HG02588 (cell line): ENCODE results near the gene DNER.

ENCODE experiments used
- ATAC-seq: cut with Tn5 transposase; IDR thresholded peaks from one replicate; pipeline ENCODE4 v1.9.1; 2021; ENCODE audit warnings: mild to moderate bottlenecking, moderate library complexity; ENCODE audit not compliant: unreplicated experiment

The DNER gene

DNA sequence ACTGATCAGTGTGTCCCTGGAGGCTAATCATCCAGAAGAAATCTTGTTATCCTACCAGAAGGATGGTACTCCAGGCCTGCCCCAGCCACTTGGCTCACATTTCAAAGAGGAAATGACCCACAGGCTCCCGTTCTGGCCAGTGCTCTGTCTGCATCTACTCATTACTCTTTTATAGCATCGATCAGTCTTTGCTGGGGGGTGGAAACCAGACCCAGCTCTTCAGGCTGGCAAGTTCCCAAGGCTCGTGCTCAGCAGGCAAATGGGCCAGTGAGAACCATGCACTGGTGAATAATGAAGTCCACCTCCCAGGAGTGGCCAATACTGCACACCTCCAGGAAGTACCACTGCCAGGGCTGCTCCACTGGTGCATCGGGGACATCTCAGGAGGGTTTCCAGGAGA is 38.8 kb downstream of the DNER start:
- ATAC-seq: no peak

DNA sequence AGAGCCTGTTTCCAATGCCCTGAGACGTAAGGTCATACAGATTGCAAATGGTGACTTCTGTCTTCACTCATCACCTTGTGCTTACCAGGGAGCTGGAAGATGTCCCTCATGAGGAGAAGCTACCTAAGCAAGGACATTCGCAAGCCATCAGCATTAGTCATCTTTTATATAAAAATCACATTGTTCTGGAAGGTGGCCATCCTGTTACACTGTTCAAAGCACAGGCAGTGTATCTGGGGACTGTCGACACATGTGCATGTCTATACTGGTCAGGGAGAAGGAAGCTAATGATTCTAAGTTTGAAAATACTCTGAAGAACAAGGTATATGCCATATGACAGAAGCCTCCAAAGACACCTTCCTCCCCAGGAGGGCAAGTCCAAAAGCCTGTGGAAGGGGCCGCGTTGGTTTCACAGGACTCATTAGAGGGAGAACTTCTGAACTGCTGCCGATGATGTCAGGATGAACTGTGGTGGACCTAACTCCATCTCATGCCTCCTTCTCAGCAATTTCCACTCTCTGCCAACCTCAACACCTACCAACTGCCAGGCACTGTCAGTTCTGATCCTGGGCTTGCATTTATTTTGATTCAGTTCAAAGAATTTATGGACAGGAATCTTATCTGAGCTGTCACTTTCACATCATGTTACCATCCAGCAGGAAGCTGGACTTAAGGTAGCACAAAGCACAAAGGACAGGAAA is 39.4 kb downstream of the DNER start:
- ATAC-seq: no peak

DNA sequence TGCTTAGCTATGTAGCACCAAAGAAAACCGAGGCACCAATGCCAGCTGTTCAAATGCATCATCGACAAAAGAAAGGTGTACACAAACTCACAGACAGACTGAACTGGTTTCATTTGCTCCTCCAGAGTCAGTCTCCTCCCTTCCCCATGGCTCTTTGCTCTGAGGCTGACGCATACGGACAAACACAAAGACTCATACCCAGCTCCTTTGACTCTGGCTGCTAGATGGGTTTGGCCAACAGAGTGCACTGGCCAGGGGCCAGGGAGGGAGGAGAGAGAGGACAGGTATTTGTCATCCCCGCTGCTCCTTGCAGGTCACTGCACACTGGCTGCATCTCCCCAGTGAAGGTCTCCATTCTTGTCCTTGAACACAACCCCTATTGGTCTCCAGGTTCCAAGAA is 40.7 kb downstream of the DNER start:
- ATAC-seq: no peak

DNA sequence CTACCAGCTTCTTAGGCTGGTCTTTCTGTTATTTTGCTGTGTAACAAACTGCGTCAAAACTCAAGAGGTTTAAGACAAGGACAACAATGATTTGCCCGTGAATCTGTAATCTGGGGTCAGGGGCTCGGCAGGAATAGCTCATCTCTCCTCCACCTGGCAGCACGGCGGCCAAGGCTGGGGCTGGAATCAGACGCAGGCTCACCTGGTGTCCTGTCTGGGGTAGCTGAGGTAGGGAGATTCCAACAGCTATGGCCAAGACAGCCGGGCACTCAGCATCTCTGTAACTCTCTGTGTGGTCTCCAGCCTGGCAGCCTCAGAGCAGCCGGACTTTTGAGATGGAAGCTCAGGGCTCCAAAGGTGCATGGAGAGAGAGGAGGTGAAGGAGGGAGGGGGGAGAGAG is 42.3 kb downstream of the DNER start:
- no peak for ATAC-seq

DNA sequence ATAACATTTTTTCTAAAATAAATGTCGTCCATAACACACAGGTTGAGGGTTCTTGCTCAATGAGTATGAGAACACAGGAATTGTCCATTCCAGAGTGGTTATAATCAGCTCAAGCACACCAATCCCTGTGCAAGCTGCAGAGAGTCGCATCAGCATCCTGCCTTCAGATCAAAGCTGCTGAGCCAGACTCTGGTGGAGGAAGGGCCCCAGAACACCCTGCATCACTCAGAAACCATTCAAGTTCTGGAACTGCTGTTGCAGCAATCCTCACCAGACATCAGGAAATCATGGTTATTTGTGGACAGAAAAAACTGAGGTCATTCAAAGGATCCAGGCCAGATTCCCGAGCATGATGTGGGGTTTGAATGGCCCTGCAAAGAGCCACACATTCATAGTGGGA is 44.5 kb downstream of the DNER start:
- ATAC-seq: no peak

DNA sequence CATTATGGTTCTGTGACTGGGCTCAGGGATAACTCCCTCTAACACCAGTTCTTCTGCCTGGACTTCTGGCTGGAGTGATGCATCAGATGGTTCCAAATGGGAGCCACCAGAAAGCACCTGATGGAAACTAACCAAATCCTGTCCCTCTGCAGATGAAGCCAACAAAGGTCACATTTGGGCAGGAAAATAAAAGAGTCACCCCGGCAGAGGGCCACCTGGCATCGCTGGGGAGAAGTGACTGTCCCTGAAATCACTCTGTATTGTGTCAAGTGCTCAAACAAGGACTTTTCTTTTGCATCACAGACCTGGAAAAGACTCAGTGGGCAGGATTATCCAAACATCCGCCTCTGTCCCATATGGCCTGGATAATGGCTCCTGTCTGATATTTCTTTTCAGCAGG is 47.5 kb downstream of the DNER start:
- ATAC-seq: no peak

DNA sequence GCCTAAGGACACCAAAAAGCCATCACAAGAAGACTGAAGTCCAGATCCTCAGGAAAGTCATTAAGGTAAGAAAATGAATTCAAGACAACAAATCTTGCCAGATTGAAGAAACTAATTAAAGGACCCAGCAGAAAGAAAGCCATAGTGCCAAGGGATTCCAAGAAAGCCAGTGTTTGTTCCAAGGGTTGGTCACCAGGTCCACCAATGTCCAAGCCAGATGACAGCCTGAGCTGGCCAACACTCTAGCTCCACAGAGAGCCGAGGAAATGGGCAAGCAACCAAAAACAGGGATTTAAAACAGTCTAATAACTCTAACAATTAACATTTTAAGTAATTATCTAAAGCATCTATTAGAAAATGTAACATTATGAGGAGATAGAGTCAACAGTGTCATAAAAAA is 49.2 kb downstream of the DNER start:
- ATAC-seq: no peak

DNA sequence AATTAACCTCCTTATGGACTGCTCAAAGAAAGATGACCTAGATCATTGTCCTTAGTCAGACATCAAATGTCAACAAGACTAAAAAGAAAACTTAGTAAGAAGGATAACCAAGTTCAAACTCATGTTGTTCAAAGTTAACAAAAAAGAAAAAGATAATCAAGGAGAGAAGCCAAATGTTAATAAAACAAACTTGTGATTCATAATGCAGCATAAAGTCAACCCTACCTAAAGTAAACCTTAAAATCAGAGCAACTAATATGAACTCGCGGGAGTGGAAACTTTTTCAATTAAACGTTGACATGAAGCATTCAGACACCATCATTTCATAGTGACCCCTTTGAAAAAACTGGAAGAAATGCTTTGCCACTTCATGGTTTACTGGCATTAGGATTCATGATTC is 52.9 kb downstream of the DNER start:
- ATAC-seq: no peak

DNA sequence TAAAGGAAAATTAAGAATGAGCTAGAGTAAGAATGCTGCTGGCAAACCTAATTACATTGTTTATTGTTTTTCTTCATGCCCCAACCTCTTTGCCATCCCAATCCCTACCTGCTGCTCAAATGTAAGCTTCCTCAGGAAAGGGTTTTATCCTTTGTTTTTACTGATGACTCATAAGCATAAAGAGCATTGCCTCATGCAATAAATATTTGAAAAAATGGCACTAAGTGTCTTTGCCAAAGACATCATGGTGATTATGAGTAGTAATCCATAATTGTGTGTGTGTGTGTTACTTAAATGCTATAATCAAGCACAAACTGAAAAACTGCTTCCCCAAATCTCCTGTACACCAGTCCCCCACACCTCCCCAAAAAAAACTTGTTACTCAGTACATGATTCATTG is 53.4 kb downstream of the DNER start:
- ATAC-seq: no peak

DNA sequence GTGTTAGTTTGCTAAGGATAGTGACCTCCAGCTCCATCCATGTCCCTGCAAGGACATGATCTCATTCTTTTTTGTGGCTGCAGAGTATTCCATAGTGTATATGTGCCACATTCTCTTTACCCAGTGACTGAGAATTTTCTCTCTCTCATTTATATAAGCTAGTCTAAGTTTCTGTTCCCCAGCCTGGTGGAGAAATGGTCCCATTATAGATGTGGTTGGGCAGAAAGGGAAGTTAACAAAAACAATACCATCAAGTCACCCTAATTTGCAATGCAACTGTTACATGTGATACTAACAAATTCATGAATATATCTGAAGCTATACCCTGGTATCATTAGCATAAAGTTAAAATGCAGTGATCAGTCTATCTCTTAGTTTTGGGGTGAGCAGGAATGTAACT is 54.0 kb downstream of the DNER start:
- ATAC-seq: no peak

DNA sequence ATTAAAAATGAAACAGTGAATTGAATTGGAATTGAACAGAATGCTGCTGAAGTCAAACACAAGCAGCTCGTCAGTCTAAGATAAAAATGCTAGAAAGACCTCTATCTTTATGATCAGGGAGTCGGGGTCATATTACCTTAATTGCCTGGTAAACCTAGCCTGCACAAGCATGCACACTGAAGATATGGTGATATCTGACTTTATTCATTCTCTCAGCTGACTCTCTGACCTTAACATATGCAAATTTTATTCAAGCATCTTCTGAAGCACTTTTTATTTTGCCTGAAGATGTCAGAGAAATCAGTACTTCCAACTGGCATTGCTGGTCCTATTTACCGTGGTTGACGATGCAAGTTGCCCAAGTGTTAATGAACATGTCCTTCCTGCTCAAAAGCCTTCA is 56.4 kb downstream of the DNER start:
- no peak for ATAC-seq

DNA sequence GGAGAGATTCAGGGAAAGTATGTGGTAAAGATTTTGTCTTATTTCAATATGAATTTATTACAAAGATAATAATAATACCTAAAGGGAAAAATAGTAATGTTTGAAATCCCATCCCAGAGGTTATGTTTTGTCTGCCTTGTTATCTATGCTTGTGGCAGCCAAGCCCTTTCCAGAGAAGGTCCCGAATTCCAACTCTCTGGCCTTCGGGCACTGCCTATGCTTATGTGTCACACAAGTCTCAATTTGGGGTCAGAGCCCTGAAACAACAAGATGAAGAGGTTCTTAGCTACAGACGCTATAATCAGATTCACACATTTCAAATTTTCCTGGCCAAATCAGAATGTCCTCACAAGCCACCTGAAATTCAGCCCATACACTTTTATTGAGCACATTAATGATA is 59.9 kb downstream of the DNER start:
- no peak for ATAC-seq

DNA sequence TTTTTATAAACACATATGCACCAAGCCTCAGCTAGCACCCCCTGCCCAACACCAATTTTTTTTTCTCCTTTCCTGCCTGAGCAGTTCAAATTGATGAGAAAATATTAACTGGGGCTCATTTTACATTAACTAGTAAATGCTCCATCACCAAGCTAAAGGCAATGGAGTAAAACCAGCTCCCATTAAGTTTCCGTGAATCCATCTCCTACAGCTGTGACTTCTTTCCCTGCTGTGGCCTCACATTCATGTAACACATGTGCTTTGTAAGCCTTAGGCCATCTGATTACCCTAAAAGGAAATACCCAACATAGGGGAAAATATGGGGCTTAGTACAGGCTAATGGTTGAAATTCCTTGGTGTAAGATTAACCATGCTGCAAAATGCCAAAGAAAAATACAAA is 60.8 kb downstream of the DNER start:
- ATAC-seq: no peak

DNA sequence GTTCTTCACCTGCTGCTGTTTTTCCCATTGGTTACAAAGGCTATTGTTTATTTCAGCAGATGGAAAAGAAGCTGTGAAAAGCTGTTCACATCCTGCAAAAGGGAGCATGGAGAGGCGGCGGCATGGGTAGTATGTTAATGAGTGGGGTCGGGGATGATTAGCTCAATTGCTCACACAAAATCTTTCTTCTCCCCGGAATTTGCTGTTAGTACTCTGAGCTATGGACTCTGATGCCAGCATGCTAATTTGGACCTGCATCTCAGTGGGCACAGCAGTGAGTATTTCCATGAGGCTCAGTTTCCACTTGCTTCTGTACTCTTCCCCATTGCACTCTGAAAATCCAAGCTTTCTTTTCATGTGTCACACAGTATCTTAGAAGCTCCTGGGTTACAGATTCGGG is 61.6 kb downstream of the DNER start:
- no peak for ATAC-seq

DNA sequence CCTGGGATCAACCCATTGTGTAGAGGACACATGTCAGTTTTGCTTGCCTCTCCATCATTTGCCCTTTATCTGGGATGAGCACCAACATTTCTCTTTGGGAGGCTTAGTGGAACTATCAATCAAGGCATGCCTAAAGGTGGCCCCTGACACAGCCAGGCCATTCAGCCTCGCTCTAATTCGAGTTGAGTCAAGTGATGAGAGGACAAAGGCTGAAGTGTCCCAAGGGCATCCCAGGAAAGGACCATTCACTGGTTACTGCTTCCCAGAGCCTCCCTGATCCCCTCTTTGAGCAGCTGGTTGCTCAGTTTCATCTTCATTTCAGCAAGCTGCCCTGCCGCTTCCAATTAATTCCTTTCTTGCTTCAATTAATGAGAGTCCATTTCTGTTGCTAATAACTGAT is 63.5 kb downstream of the DNER start:
- no peak for ATAC-seq

DNA sequence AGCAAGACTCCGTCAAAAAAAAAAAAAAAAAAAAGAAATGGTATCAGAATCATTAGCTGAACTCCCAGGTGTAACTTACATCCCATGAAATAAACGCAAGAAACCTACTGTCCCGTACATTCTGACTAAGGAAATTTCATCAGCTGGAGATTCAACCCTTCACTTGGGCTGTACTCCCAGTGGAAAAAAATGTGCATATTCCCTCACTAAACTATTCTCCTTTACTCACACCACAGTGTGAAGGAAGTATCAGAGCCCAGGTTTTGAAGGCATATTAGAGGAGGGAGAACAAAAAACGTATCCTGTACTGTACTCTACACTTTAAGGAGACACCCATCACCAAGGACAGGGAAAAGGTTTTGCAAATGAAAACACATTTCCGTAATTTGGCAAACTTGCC is 64.3 kb downstream of the DNER start:
- ATAC-seq: no peak

DNA sequence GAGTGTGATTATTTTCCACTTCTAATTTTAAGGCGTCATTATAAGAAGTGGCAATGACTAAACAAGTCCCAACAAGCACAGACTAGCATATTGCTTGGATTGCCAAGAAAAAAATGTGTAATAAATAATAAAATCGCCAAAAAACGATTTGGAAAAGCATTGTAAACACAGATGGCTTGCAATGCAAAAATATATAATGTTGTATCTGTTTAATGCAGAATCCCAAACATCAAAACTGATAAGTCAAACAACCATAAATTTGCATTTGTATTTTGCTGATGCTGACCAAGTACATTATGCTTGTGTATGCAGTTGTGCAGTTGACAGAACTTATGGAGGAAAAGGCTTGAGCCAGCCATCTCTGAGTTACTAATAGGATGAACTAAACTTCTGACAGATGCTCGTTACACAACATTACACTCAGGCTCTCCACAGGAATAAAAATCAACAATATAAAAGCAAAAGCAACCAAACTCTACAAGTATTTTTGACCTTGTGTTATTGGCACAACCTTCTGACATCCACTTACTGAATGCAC is 68.1 kb downstream of the DNER start:
- no peak for ATAC-seq

DNA sequence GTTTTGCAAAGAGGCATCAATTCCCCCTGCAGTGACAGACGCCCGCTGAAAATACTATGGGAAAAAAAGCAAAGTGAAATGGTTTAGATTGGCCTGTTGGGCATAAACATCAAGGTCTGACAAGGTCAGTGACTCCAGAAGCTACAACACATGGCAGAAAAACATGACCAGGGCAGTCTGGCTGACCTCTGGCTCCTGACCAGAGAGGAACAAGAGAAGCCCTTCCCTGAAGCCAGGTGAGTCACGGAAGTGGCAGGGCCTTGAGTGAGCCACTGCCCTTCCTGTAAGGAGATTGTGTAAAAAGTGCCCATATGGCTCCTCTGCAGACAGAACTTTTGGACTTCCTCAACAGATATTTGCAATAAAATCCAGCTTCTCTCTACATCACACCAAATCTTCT is 72.0 kb downstream of the DNER start:
- no peak for ATAC-seq

DNA sequence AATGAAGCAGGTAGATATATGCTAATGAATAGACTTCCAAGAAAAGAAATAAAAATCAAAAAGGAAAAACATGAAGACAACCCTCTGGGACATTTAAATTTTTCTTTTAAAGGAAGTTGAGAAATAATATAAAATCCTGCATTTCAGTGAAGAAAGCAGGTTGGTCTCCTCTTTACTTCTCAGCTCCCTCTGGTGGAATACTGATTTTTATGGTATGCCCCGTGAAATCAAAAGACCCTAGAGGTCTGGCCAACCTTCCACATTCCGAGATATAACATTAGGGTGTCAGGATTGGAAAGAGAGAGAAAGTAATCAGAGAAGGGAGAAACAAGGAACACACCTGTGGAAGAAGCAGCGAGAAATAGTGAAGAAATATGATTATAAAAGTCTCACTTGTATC is 72.7 kb downstream of the DNER start:
- ATAC-seq: no peak

DNA sequence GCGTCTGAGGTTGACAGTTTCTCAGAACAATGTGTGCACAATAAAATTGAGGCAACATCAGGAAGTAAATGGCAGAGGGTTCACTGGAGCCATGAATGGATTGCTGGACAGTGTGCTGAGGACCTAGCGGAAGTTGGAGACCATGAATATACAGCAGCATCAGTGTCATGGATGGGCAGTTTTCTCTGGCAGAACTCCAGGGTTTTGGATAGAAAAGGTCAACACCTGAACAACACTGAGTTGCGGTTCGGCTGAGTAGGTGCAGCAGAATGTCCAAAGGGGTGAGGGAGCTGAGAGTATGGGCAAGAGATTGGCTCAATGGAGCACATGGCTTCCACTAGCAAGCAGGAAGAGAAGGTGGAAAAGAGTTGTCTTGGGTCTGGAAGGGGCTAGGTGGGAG is 73.7 kb downstream of the DNER start:
- ATAC-seq: no peak

DNA sequence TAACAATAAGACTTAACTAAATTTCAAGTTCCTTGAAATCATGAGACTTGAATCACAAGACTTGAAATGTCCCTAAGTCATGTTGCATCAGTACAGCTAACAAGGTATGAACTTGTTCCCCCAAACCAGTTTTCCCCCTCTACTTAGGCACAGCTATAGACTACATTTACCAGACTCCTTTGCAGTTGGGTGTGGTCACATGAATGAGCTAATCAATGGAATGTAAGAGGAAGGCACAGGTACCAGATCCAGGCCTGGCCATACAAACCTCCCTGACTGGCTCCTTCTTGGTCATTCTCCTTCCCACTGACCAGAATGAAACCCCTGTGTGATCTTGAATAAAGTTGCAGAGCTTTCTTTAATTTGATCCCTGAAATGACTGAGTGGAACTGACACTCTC is 77.8 kb downstream of the DNER start:
- no peak for ATAC-seq

DNA sequence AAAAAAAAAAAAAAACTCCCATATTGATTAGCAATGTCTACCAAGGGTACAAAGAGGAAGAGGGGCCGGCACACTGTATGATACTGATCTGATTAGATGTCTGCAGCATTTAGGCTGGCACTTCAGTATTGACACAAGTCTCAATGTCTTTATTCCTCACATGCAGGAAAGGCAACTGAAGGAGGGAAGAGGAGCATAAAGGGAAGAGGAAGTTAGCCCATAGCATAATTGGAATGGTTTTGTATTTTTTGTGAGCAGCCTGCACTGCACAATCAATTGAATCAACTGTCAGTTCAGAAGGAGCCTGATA is 79.0 kb downstream of the DNER start:
- ATAC-seq: no peak

DNA sequence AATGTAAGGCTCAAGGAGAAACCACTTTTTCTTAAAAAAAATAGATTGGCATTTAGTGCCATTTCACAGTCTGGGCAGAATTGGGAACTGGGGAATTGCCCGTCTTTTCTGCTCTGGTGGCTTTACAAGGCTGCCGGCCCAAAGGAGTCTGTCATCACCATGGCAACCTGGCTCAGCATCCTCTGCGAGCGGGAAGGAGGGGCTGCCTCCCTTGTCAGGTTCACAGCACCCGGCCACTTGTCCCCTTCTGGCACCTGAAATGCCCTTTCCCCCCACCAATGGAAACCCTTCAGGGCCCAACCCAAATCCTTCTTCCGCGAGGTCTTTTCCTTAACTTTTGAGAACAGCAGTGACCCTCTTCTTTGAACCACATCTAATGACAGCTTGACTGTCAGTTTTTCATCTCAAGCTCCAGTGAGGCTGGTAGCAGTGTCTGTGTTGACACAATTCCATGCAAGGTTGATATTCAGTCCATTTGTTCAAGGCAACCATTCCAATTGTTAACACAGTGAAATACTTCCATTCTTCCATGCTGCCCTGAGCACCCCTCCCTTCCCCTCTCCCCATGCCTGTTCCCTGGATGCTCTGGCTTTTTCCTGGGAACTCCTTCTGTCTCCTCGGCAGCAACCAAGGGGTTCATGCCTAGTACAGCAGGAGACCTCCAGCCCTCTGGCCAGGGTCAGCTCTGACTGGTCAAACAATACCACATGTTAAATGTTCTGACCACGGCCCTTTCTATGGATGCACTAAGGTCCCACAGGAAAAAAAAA is 79.6 kb downstream of the DNER start:
- no peak for ATAC-seq
